Measurements from ENCODE around the gene CACNA2D2. TPM values are rescaled to one million over a fixed set of nuclear protein-coding genes. Genes with fewer than 3 reads are reported as not detected.

CACNA2D2 gene
- total RNA-seq, 1 donor from 2014 or later, result 19.4 TPM

- Mint-ChIP-seq H3K4me1 (ENCODE audit: unreplicated experiment) (peaks cover 12% of the 10 kb centered on the region), H3K9me3 (no peaks in the 10 kb centered on the region), H3K27ac (peak overlapping the region; percentile 53), H3K27me3 (no peaks in the 10 kb centered on the region), H3K4me3 (no peak overlapping the region), H3K36me3 (no peaks in the 10 kb centered on the region)
- TF ChIP-seq CTCF (conservative IDR thresholded peaks at IDR 0.05), result peak; percentile 55
- DNase-seq (ENCODE audit: extremely low spot score, unreplicated experiment), result no peak
These were observed 132.8 kb downstream of the CACNA2D2 start for GRCh38 chr3:50370594-50370993.

- no peaks in the 10 kb centered on the region for H3K27me3 Mint-ChIP-seq
- H3K4me1 Mint-ChIP-seq (ENCODE audit: unreplicated experiment), result peaks cover 12% of the 10 kb centered on the region
These were observed 134.3 kb downstream of the CACNA2D2 start for GRCh38 chr3:50369012-50369670.

GRCh38 chr3:50365842-50366220 lies 137.6 kb downstream of the CACNA2D2 start:
- Mint-ChIP-seq H3K4me1 (ENCODE audit: unreplicated experiment) (peaks cover 4% of the 10 kb centered on the region), H3K9me3 (no peaks in the 10 kb centered on the region), H3K4me3 (peak overlapping the region; percentile 85), H3K27me3 (no peaks in the 10 kb centered on the region), H3K36me3 (no peaks in the 10 kb centered on the region), H3K27ac (no peak overlapping the region)
- DNase-seq (ENCODE audit: extremely low spot score, unreplicated experiment), result no peak
- no peak for TF ChIP-seq CTCF (conservative IDR thresholded peaks at IDR 0.05)

More at GRCh38 chr3:50369012-50369670, 134.3 kb downstream of the CACNA2D2 start:
- TF ChIP-seq CTCF (conservative IDR thresholded peaks at IDR 0.05), result no peak
- Mint-ChIP-seq H3K9me3 (no peaks in the 10 kb centered on the region), H3K4me3 (no peak overlapping the region), H3K36me3 (no peaks in the 10 kb centered on the region), H3K27ac (no peak overlapping the region)
- DNase-seq (ENCODE audit: extremely low spot score, unreplicated experiment), result no peak

- H3K27me3 Mint-ChIP-seq, result no peaks in the 10 kb centered on the region
- H3K36me3 Mint-ChIP-seq, result no peaks in the 10 kb centered on the region
- no peak for TF ChIP-seq CTCF (conservative IDR thresholded peaks at IDR 0.05)
- peak overlapping the region; percentile 85 for H3K4me3 Mint-ChIP-seq
- no peaks in the 10 kb centered on the region for H3K9me3 Mint-ChIP-seq
- H3K27ac Mint-ChIP-seq, result peak overlapping the region; percentile 50
- no peaks in the 10 kb centered on the region for H3K4me1 Mint-ChIP-seq (ENCODE audit: unreplicated experiment)
- DNase-seq (ENCODE audit: extremely low spot score, unreplicated experiment), result peak; percentile 86
These were observed 138.2 kb downstream of the CACNA2D2 start for GRCh38 chr3:50365080-50365841.

GRCh38 chr3:50364573-50365079 lies 138.8 kb downstream of the CACNA2D2 start:
- TF ChIP-seq CTCF (conservative IDR thresholded peaks at IDR 0.05), result no peak
- H3K27me3 Mint-ChIP-seq, result no peaks in the 10 kb centered on the region
- H3K27ac Mint-ChIP-seq, result peak overlapping the region; percentile 50
- no peaks in the 10 kb centered on the region for H3K36me3 Mint-ChIP-seq
- peak overlapping the region; percentile 85 for H3K4me3 Mint-ChIP-seq
- H3K4me1 Mint-ChIP-seq (ENCODE audit: unreplicated experiment), result peaks cover 3% of the 10 kb centered on the region
- no peaks in the 10 kb centered on the region for H3K9me3 Mint-ChIP-seq
- DNase-seq (ENCODE audit: extremely low spot score, unreplicated experiment), result no peak
